Measurements from ENCODE around the gene SLC27A3.

DNA sequence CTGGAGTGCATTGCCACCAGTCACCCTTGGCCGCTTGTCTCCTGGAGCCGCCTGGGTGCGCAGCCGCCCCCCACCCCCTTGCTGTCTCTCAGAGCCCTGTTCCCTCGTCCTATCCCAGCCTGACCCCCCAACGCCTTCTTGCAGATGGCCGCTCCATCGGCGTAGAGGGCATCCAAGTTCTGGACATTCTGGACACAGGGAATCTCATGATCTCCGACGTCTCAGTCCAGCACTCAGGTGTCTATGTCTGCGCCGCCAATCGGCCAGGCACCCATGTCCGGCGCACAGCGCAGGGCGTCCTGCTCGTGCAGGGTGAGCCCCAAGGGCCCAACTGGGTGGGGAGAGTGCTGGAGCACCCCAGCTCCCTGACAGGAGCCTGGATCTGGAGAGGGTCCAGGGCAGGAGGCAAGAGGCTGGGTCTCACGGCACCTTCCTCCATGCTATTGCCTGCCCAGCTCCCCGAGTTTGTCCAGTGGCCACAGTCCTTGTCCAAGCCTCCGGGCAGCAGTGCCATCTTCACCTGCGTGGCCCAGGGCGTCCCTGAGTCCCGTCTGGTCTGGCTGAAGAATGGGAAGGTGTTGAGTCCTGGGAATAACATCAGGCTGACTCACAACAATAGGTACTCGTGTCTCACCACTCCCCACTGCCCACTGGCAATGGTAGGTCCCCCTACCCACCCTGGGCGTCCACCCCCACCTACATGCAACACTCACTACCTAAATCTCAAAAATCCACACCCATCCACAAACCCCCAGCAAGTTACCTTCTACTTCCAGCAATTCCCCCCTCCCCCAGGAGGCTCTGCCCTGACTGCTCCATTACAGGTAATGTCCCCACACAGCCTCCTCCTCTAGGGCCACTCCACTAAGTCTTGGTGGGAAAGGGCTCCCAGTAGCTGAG lies 24.6 kb downstream of the SLC27A3 start:
- TF ChIP-seq, protein P1, sequence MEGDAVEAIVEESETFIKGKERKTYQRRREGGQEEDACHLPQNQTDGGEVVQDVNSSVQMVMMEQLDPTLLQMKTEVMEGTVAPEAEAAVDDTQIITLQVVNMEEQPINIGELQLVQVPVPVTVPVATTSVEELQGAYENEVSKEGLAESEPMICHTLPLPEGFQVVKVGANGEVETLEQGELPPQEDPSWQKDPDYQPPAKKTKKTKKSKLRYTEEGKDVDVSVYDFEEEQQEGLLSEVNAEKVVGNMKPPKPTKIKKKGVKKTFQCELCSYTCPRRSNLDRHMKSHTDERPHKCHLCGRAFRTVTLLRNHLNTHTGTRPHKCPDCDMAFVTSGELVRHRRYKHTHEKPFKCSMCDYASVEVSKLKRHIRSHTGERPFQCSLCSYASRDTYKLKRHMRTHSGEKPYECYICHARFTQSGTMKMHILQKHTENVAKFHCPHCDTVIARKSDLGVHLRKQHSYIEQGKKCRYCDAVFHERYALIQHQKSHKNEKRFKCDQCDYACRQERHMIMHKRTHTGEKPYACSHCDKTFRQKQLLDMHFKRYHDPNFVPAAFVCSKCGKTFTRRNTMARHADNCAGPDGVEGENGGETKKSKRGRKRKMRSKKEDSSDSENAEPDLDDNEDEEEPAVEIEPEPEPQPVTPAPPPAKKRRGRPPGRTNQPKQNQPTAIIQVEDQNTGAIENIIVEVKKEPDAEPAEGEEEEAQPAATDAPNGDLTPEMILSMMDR (IDR thresholded peaks at IDR 0.05; ENCODE audit: insufficient read depth, low read length, poor library complexity, severe bottlenecking) = no peak
- no peak for TF ChIP-seq EZH2phosphoT487 (conservative IDR thresholded peaks at IDR 0.05; ENCODE audit: low read length)

All from SU-DHL-6 (cell line).